ENCODE data around the gene OR2C3.

The OR2C3 gene

DNA sequence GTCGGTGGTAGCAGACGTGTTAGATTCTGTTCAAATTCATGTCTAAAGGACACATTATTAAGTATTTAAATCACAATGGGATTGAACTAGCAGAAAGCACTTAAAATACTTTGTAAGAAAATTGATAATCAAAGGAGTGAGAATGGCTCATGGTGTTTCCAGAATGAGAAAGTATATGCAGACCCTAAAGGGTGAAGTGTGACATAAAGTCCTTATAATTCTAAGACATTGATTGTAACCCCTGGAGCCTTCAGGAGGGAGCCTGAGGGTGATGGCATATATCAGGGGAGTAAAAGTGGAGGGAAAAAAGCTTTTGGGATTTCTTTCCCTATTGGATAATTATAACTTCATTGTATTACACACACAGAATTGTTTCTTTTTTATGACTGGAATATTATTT is at the start of gene OR2C3:
TSS of gene OR2C3 (minus strand) at position 101 of the 400 bp plus-strand sequence. CDS start 3,929 bp downstream, outside the sequence.
- Histone ChIP-seq H3K9me2 (replicated peaks; ENCODE audit: control insufficient read depth, low read length) (no peaks in the 10 kb centered on the region), H3K79me2 (ENCODE audit: control insufficient read depth, low read length) (no peaks in the 10 kb centered on the region), H3K27ac (ENCODE audit: low read depth, low read length) (no peak within 1 kb of the TSS), H3K9me3 (ENCODE audit: control insufficient read depth, insufficient read depth, low read length) (no peaks in the 10 kb centered on the region), H3K4me1 (ENCODE audit: control insufficient read depth, low read length) (no peaks in the 10 kb centered on the region), H3K36me3 (ENCODE audit: control insufficient read depth, low read length) (no peaks in the 10 kb centered on the region), H3K4me3 (ENCODE audit: low read length) (no peak within 1 kb of the TSS), H3K4me2 (ENCODE audit: low read length) (no peak within 1 kb of the TSS), H3K27me3 (ENCODE audit: control insufficient read depth, low read length) (peaks cover 2% of the 10 kb centered on the region; the same call in 1 of the 2 replicates), H3F3A (ENCODE audit: control insufficient read depth, insufficient read depth) (no peaks in the 10 kb centered on the region), H4K20me1 (ENCODE audit: control insufficient read depth, insufficient read depth, low read depth, low read length) (no peaks in the 10 kb centered on the region)
- no peak for TF ChIP-seq EZH2phosphoT487 (IDR thresholded peaks at IDR 0.05; ENCODE audit: borderline replicate concordance, low read length)
- TF ChIP-seq, protein P1, sequence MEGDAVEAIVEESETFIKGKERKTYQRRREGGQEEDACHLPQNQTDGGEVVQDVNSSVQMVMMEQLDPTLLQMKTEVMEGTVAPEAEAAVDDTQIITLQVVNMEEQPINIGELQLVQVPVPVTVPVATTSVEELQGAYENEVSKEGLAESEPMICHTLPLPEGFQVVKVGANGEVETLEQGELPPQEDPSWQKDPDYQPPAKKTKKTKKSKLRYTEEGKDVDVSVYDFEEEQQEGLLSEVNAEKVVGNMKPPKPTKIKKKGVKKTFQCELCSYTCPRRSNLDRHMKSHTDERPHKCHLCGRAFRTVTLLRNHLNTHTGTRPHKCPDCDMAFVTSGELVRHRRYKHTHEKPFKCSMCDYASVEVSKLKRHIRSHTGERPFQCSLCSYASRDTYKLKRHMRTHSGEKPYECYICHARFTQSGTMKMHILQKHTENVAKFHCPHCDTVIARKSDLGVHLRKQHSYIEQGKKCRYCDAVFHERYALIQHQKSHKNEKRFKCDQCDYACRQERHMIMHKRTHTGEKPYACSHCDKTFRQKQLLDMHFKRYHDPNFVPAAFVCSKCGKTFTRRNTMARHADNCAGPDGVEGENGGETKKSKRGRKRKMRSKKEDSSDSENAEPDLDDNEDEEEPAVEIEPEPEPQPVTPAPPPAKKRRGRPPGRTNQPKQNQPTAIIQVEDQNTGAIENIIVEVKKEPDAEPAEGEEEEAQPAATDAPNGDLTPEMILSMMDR (IDR thresholded peaks at IDR 0.05; ENCODE audit: low read depth, low read length, poor library complexity, severe bottlenecking) = no peak

DNA sequence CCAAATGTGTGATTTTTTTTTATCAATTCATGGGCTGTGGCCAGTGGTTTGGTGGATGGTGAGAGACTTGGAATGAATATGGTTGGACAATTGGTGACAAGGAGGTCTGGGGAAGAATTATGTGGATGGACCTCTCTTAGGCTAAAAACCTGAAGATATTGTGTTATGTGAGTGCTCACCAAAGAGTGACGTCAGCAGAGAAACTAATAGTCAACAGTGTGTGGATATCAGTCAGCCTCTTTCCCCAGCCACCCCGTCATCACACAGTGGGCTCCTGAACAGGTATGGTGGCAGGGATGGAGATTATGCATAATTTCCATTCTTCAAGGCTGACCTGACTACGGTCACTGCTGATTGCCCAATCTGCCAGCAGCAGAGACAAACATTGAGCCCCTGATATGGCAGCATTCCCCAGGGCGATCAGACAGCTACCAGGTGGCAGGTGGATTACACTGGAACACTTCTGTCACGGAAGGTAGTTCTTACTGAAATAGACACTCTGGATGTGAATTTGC is 42.8 kb upstream of the OR2C3 start:
- Histone ChIP-seq H3K36me3 (ENCODE audit: control insufficient read depth, low read length) (no peaks in the 10 kb centered on the region), H4K20me1 (ENCODE audit: control insufficient read depth, insufficient read depth, low read depth, low read length) (no peaks in the 10 kb centered on the region), H3F3A (ENCODE audit: control insufficient read depth, insufficient read depth) (no peaks in the 10 kb centered on the region), H3K4me1 (ENCODE audit: control insufficient read depth, low read length) (no peaks in the 10 kb centered on the region), H3K9me3 (ENCODE audit: control insufficient read depth, insufficient read depth, low read length) (no peaks in the 10 kb centered on the region), H3K4me2 (ENCODE audit: low read length) (no peak overlapping the region), H3K27me3 (ENCODE audit: control insufficient read depth, low read length) (no peaks in the 10 kb centered on the region), H3K79me2 (ENCODE audit: control insufficient read depth, low read length) (no peaks in the 10 kb centered on the region), H3K9me2 (replicated peaks; ENCODE audit: control insufficient read depth, low read length) (no peaks in the 10 kb centered on the region), H3K4me3 (ENCODE audit: low read length) (no peak overlapping the region), H3K27ac (ENCODE audit: low read depth, low read length) (no peak overlapping the region)
- no peak for TF ChIP-seq EZH2phosphoT487 (IDR thresholded peaks at IDR 0.05; ENCODE audit: borderline replicate concordance, low read length)
- TF ChIP-seq, protein P1 (IDR thresholded peaks at IDR 0.05; ENCODE audit: low read depth, low read length, poor library complexity, severe bottlenecking) = no peak

DNA sequence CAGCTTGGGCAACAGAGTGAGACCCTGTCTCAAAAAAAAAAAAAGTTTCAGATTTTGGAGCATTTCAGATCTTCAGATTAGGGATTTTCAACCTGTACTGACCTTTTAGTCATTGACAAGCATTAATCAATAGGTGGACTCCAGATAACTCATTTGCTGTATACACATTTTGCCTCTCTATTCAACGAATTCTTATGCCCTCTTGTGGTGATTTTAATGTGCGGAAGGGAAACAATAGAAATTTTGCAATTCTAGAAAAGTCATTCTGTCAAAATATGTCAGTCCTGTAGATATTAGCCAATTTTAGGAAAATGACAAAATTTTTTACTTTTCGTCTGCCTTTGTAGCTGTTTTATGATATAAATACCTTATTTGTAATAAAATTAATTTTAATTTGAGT is 40.3 kb upstream of the OR2C3 start:
- no peaks in the 10 kb centered on the region for H3K27me3 ChIP-seq (ENCODE audit: control insufficient read depth, low read length)
- H3K4me1 ChIP-seq (ENCODE audit: control insufficient read depth, low read length) = no peaks in the 10 kb centered on the region
- H3K9me3 ChIP-seq (ENCODE audit: control insufficient read depth, insufficient read depth, low read length) = no peaks in the 10 kb centered on the region
- no peaks in the 10 kb centered on the region for H4K20me1 ChIP-seq (ENCODE audit: control insufficient read depth, insufficient read depth, low read depth, low read length)
- H3F3A ChIP-seq (ENCODE audit: control insufficient read depth, insufficient read depth) = no peaks in the 10 kb centered on the region
- TF ChIP-seq, protein P1 (IDR thresholded peaks at IDR 0.05; ENCODE audit: low read depth, low read length, poor library complexity, severe bottlenecking) = peak; percentile 44
- no peak for TF ChIP-seq EZH2phosphoT487 (IDR thresholded peaks at IDR 0.05; ENCODE audit: borderline replicate concordance, low read length)
- H3K4me3 ChIP-seq (ENCODE audit: low read length) = no peak overlapping the region
- no peaks in the 10 kb centered on the region for H3K79me2 ChIP-seq (ENCODE audit: control insufficient read depth, low read length)
- no peaks in the 10 kb centered on the region for H3K36me3 ChIP-seq (ENCODE audit: control insufficient read depth, low read length)
- H3K9me2 ChIP-seq (replicated peaks; ENCODE audit: control insufficient read depth, low read length) = no peaks in the 10 kb centered on the region
- H3K4me2 ChIP-seq (ENCODE audit: low read length) = no peak overlapping the region
- no peak overlapping the region for H3K27ac ChIP-seq (ENCODE audit: low read depth, low read length)
